ENCODE results near the gene ITPA. TPM values are rescaled to one million over a fixed set of nuclear protein-coding genes. Genes with fewer than 3 reads are reported as not detected.

Gene ITPA
- polyA plus RNA-seq, 1 donor: 64.6 TPM

DNA sequence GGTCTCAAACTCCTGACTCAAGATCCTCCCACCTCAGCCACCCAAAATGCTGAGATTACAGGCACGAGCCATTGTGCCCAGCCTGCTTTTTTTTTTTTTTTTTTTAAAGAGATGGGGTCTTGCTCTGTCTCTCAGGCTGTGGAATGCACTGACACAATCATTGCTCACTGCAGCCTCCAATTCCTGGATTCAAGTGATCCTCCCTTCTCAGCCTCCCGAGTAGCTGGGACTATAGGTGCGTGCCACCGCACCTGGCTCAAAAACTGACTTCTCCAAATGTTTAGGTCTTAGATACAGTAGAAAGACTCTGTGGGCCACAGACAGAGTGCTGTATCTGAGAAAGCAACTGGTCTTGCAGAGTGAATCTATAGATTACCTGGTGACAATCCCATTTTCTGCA lies 60.8 kb downstream of the ITPA start:
- Histone ChIP-seq H3K9me3 (ENCODE audit: control insufficient read depth, low read depth, low read length) (no peaks in the 10 kb centered on the region), H3K36me3 (ENCODE audit: control insufficient read depth, insufficient read depth, low read length) (peaks cover 25% of the 10 kb centered on the region), H3K4me3 (ENCODE audit: low read length) (no peak overlapping the region), H3K27me3 (ENCODE audit: control insufficient read depth, insufficient read depth, low read length) (no peaks in the 10 kb centered on the region), H3K27ac (ENCODE audit: low read length) (no peak overlapping the region), H3K4me1 (ENCODE audit: control insufficient read depth, insufficient read depth, low read length) (no peaks in the 10 kb centered on the region)
- no CpG with 5 or more reads among the region's 4 CpGs for WGBS (ENCODE audit: insufficient coverage, low lambda C conversion rate)
- DNase-seq: no peak

GRCh38 chr20:3273371-3273770 lies 64.1 kb downstream of the ITPA start:
- H3K27me3 ChIP-seq (ENCODE audit: control insufficient read depth, insufficient read depth, low read length): no peaks in the 10 kb centered on the region
- no peaks in the 10 kb centered on the region for H3K4me1 ChIP-seq (ENCODE audit: control insufficient read depth, insufficient read depth, low read length)
- no CpG with 5 or more reads among the region's 4 CpGs for WGBS (ENCODE audit: insufficient coverage, low lambda C conversion rate)
- no peak overlapping the region for H3K4me3 ChIP-seq (ENCODE audit: low read length)
- DNase-seq: no peak
- H3K27ac ChIP-seq (ENCODE audit: low read length): no peak overlapping the region
- H3K36me3 ChIP-seq (ENCODE audit: control insufficient read depth, insufficient read depth, low read length): peaks cover 47% of the 10 kb centered on the region
- no peaks in the 10 kb centered on the region for H3K9me3 ChIP-seq (ENCODE audit: control insufficient read depth, low read depth, low read length)

Other genes starting within 250 kb of the ITPA start
- 1.2 TPM for gene GNRH2, start 165.9 kb upstream of the ITPA start, polyA plus RNA-seq
- 60.8 TPM for gene MRPS26, start 163.4 kb upstream of the ITPA start, polyA plus RNA-seq
- gene OXT, start 137.9 kb upstream of the ITPA start, polyA plus RNA-seq: 5.2 TPM
- 0.49 TPM for gene AVP, start 124.8 kb upstream of the ITPA start, polyA plus RNA-seq
- 16.4 TPM for gene FASTKD5, start 49.6 kb upstream of the ITPA start, polyA plus RNA-seq
- gene UBOX5, start 49.6 kb upstream of the ITPA start, polyA plus RNA-seq: 5.5 TPM
- 17.1 TPM for gene LZTS3, start 35.9 kb upstream of the ITPA start, polyA plus RNA-seq
- gene DDRGK1, start 4.8 kb upstream of the ITPA start, polyA plus RNA-seq: 77.0 TPM
- 0.36 TPM for gene SLC4A11, start 29.7 kb downstream of the ITPA start, polyA plus RNA-seq
- 12.9 TPM for gene DNAAF9, start 198.2 kb downstream of the ITPA start, polyA plus RNA-seq

Measured in large intestine (tissue), 3 donors.